ENCODE results near the gene SLC20A1.

SLC20A1 gene

DNA sequence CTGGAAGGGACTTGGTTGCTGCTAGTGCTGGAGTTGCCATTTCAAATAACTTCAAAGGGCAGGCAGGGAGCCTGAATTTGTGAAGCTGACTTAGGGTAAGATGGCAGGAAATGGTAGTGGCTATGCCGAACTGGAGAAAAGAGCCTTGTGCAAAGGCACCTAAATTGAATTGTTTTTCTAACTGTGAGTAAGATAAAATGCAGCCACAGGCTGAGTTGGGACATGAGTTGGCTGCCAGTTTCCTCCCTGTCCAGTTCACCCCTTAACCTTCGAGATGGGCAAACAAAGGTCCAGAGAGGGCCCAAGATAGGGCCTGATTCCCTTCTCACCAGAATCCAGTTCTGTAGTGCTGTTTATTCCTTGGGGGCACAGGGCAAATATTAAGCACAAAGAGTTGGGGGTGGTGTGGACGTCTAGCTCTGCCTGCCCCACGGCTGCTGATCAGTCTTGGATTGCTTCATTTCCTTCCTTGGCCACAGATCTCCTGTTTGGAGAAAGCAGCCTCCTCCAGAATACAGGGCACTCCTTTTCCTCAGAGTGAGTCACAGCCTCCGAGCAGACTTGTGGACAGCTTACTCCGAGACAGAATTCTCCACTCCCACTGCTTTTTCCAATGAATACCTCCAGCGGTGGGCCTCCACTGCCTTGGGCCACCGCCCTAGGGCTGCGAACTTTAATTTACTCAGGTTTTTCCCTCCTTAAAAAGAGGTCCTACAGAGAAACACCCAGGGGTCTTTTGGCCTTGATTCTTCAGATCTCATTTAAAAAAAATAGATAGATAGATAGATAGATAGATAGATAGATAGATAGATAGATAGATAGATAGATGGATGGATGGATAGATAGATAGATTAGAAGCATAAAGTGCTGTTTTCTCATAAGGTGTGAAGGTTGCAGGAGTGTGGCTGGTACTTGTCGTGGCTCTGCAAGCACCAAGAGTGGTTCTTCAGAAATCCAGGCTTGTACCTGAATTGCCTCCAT lies 18.4 kb upstream of the SLC20A1 start:
- no peak overlapping the region for H3K4me3 ChIP-seq (ENCODE audit: low read depth, low read length)
- DNase-seq (ENCODE audit: low read depth), result no peak
- TF ChIP-seq, protein P1, sequence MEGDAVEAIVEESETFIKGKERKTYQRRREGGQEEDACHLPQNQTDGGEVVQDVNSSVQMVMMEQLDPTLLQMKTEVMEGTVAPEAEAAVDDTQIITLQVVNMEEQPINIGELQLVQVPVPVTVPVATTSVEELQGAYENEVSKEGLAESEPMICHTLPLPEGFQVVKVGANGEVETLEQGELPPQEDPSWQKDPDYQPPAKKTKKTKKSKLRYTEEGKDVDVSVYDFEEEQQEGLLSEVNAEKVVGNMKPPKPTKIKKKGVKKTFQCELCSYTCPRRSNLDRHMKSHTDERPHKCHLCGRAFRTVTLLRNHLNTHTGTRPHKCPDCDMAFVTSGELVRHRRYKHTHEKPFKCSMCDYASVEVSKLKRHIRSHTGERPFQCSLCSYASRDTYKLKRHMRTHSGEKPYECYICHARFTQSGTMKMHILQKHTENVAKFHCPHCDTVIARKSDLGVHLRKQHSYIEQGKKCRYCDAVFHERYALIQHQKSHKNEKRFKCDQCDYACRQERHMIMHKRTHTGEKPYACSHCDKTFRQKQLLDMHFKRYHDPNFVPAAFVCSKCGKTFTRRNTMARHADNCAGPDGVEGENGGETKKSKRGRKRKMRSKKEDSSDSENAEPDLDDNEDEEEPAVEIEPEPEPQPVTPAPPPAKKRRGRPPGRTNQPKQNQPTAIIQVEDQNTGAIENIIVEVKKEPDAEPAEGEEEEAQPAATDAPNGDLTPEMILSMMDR (IDR thresholded peaks at IDR 0.05; ENCODE audit: insufficient read depth, low read depth, low read length, missing control alignments), result no peak

DNA sequence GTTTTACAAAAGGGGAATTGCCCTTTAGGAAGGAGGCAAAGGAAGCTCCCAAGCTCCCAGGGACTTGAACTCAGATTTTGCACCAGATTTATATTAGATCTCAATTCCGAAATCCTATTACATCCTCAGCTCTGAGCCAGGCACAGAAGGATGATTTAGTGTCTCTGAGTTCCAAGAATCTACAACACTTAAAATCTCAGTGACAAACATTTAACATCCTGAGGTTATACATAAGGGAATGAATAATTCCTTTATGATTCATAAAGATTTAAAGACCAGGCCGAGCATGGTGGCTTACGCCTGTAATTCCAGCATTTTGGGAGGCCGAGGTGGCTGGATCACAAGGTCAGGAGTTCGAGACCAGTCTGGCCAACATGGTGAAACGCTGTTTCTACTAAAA lies 16.5 kb upstream of the SLC20A1 start:
- no peak for DNase-seq (ENCODE audit: low read depth)
- TF ChIP-seq, protein P1 (IDR thresholded peaks at IDR 0.05; ENCODE audit: insufficient read depth, low read depth, low read length, missing control alignments), result no peak
- H3K4me3 ChIP-seq (ENCODE audit: low read depth, low read length), result no peak overlapping the region

DNA sequence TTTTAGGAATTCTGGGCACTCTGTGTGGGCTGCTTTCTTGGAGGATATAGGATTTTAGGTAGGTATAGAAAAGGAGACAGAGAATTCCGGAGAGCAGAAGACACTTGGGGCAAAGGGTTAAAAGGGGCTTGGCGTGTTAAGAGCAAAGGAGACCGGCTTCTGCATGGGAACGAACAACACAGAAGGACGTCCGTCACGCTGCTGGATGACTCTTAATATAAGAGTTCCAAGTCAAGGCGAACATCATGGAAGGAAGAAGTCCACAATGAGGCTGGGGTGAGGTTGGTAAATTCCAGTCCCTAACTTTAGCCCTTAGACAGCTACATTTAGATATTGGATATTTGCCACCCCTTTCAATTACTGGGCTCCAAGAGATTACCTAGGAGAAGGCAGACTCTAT lies 15.9 kb upstream of the SLC20A1 start:
- TF ChIP-seq, protein P1 (IDR thresholded peaks at IDR 0.05; ENCODE audit: insufficient read depth, low read depth, low read length, missing control alignments), result no peak
- no peak overlapping the region for H3K4me3 ChIP-seq (ENCODE audit: low read depth, low read length)
- DNase-seq (ENCODE audit: low read depth), result no peak

DNA sequence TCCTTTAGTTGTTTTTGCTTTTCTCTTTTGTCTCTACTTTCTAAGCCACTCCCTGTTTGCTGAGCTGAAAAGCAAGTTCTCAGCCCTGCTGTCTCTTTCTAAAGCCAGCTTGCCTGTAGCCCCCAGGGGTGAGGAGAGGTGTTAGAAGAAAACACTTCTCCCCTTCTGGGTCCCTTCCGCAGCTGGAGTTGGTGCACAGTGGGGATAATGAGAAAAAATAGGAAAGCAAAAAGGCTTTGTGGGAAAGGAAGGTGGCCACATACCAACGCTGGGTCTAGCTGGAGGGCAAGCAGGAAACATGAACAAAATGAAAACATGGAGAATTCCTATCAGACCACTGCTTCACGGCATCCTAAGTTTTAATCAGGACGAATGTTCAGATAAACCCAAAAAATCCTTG lies 15.5 kb upstream of the SLC20A1 start:
- TF ChIP-seq, protein P1 (IDR thresholded peaks at IDR 0.05; ENCODE audit: insufficient read depth, low read depth, low read length, missing control alignments), result no peak
- no peak for DNase-seq (ENCODE audit: low read depth)
- no peak overlapping the region for H3K4me3 ChIP-seq (ENCODE audit: low read depth, low read length)

DNA sequence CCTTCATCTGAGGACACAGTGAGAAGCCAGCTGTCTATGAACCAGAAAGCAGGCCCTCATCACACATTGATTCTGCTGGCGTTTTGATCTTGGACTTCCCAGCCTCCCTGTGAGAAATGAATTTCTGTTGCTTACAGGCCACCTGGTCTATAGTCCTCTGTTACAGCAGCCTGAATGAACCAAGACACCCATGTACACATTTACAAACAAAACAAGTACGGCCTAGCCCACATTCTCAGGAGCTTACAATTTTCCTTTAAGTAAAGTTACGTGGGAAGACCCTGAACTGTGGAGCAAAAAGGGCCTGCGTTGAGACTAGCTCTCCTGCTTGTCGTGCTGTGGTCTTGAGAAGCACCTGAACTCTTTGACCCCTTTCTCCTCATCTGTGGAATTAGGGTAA lies 12.0 kb upstream of the SLC20A1 start:
- TF ChIP-seq, protein P1 (IDR thresholded peaks at IDR 0.05; ENCODE audit: insufficient read depth, low read depth, low read length, missing control alignments), result no peak
- no peak for DNase-seq (ENCODE audit: low read depth)
- H3K4me3 ChIP-seq (ENCODE audit: low read depth, low read length), result no peak overlapping the region

DNA sequence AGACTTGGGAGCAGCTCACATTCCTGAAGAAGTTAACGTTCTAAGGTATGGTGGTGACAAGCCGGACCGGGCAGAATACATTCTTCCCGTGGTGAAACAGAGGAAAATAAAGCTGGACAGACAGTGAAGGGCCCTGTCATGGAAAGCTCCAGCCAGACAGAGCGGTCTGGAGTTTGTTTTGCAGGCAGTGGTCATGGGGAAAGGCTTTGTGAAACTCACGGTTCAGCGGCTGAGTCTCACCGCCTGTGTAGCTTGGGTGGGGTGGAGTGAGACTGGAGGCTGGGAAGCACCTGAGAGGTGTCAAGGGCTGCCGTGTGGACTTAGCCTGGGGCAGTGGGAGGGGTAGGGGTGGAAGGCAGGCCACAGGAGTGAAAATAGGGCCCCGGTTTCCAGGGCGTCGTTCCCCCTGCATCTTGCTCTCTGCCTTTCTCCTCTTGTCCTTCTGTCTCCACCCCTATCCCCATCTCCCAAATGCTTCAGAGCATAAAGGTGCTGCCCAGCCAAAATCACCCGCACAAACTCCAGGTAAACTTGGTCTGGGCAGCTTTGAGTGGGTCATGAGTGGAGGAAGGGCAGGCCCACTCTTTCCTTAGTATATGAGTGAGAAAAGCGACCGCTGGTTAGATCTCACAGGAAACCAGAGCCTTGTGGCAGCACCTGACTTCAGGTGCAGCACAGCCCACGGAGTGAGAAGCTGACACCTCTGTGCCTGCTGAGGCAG lies 11.4 kb upstream of the SLC20A1 start:
- peak; percentile 37 for DNase-seq (ENCODE audit: low read depth)
- TF ChIP-seq, protein P1 (IDR thresholded peaks at IDR 0.05; ENCODE audit: insufficient read depth, low read depth, low read length, missing control alignments), result no peak
- no peak overlapping the region for H3K4me3 ChIP-seq (ENCODE audit: low read depth, low read length)
